SU-DHL-6 (cell line): ENCODE data around the gene WDR33.

Experiments
- CTCF ChIP-seq: fragments of 200-600 bp; sonication (generic); IDR thresholded peaks from one replicate; pipeline ENCODE4 v1.5.1; 2017; ENCODE audit warnings: antibody characterized with exemption, mild to moderate bottlenecking, low read length, moderate library complexity; ENCODE audit not compliant: insufficient read depth, poor library complexity, severe bottlenecking
- EZH2phosphoT487 ChIP-seq: fragments of 200-600 bp; sonication (generic), shearing (Covaris generic); conservative IDR thresholded peaks from 2 replicates; pipeline ENCODE4 v1.6.1; 2018; ENCODE audit warnings: mild to moderate bottlenecking, antibody characterized with exemption, low read length, moderate library complexity, mixed read lengths

GRCh38 chr2:127658641-127659407, 152.1 kb downstream of the WDR33 start:
- no peak for TF ChIP-seq CTCF
- TF ChIP-seq EZH2phosphoT487, result no peak
